Activated CD4-positive, alpha-beta T cell treated with anti-CD3 and anti-CD28 coated beads, Interleukin-2, Interleukin-6, amounts not matched to agents 100 ng/mL and 50 ng/mL, durations not matched to agents 16 hours and 8 hours (primary cell): ENCODE measurements around the gene STX18.

Experiments used
- DNase-seq: peaks from one replicate; pipeline ENCODE4 v3.0.0-alpha.2; 2020

STX18 gene

GRCh38 chr4:4415806-4416805, 125.7 kb downstream of the STX18 start:
- DNase-seq = no peak

GRCh38 chr4:4415107-4415805, 126.6 kb downstream of the STX18 start:
- DNase-seq = no peak

GRCh38 chr4:4413806-4414205, 128.0 kb downstream of the STX18 start:
- no peak for DNase-seq

GRCh38 chr4:4413373-4413725, 128.5 kb downstream of the STX18 start:
- no peak for DNase-seq

GRCh38 chr4:4412641-4413372, 129.0 kb downstream of the STX18 start:
- DNase-seq = no peak

GRCh38 chr4:4411906-4412305, 129.9 kb downstream of the STX18 start:
- no peak for DNase-seq

GRCh38 chr4:4410271-4410670, 131.6 kb downstream of the STX18 start:
- DNase-seq = no peak

GRCh38 chr4:4409416-4410115, 132.3 kb downstream of the STX18 start:
- DNase-seq = no peak

GRCh38 chr4:4408576-4409335, 133.1 kb downstream of the STX18 start:
- DNase-seq = no peak

GRCh38 chr4:4408132-4408523, 133.7 kb downstream of the STX18 start:
- no peak for DNase-seq

- DNase-seq = no peak
Observed at GRCh38 chr4:4407299-4408131, 134.3 kb downstream of the STX18 start.

GRCh38 chr4:4406455-4407298, 135.2 kb downstream of the STX18 start:
- DNase-seq = no peak

GRCh38 chr4:4405358-4405962, 136.4 kb downstream of the STX18 start:
- DNase-seq = no peak

GRCh38 chr4:4402966-4403365, 138.9 kb downstream of the STX18 start:
- no peak for DNase-seq

GRCh38 chr4:4401036-4401435, 140.8 kb downstream of the STX18 start:
- no peak for DNase-seq

- no peak for DNase-seq
Observed at GRCh38 chr4:4398430-4398829, 143.4 kb downstream of the STX18 start.

- no peak for DNase-seq
Observed at GRCh38 chr4:4397441-4397819, 144.4 kb downstream of the STX18 start.

GRCh38 chr4:4396628-4397440, 145.0 kb downstream of the STX18 start:
- DNase-seq = no peak
